Left colon (tissue), 2 donors: Measurements from ENCODE around the gene ITPK1. TPM values are rescaled to one million over a fixed set of nuclear protein-coding genes. Genes with fewer than 3 reads are reported as not detected.
A peak's percentile ranks its signal among the peaks of the same experiment; 100 is the strongest.

ENCODE experiments used
- ATAC-seq: fragments of 200-7000 bp; cut with Tn5 transposase; one replicate; pipeline ENCODE4 v1.9.1; 2020; ENCODE audit warnings: mild to moderate bottlenecking, moderate library complexity
- DNase-seq, 2 donors: peaks; one replicate each; pipeline ENCODE4 v3.0.0-alpha.2; 2020
- intact Hi-C, 2 donors: fragments of 100-400 bp; cut with DNase I in 1 of 2; cut with micrococcal nuclease in 1 of 2; formaldehyde crosslinking; loops; one replicate each; pipeline versions ENCODE4 v1.11.2 to v1.14.0; 2022; cut with DNase I, micrococcal nuclease
- total RNA-seq, 2 donors: library from RNA; stranded (reverse); fragmentation: NEBNext Ultra II Directional; extraction: Animal tissue kit (Norgen Biotek cat#: 25700); gene quantifications; one replicate each; pipeline ENCODE4 v1.2.1, GENCODE V29; 2021
- donor health status: DM: no; HTN: no; CAD: no.
- donor health status: DM: yes; HTN: yes; CAD: no.

Gene ITPK1
- total RNA-seq, 2 donors from 2014 or later, result 138 to 142 TPM

GRCh38 chr14:93056166-93056839, 59.4 kb downstream of the ITPK1 start:
- intact Hi-C loops, result no loop called here
- peak; percentile 3 for ATAC-seq
- no peak for DNase-seq

- DNase-seq (peak; percentile 82 to 96), ATAC-seq (peak; percentile 82)
- intact Hi-C loops, result no loop called here
Observed at GRCh38 chr14:93055651-93056115, 60.0 kb downstream of the ITPK1 start.

DNA sequence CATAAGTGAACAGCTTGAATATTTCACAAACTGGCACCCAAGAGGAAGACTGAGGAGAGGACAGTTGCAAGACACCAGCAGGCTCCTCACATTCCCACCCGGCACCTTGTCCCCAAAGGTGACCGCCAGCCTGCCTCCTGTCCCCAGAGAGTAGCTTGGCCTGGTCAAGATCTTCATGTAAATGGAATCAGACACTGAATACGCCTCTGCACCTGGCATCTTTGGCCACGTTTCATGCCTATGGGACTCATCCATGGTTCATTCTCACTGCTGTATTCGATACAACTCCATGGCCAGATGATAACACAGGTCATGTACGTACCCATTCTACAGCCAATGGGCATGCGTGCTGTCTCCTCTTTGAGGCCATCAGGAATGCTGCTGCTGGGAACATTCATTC, 60.8 kb downstream of the ITPK1 start:
- ATAC-seq (no peak), DNase-seq (no peak)
- intact Hi-C loops, result no loop called here

GRCh38 chr14:93054006-93054405, 61.7 kb downstream of the ITPK1 start:
- ATAC-seq (peak; percentile 17), DNase-seq (peak in 1 of 2 donors; percentile 75)
- intact Hi-C loops, result no loop called here

DNA sequence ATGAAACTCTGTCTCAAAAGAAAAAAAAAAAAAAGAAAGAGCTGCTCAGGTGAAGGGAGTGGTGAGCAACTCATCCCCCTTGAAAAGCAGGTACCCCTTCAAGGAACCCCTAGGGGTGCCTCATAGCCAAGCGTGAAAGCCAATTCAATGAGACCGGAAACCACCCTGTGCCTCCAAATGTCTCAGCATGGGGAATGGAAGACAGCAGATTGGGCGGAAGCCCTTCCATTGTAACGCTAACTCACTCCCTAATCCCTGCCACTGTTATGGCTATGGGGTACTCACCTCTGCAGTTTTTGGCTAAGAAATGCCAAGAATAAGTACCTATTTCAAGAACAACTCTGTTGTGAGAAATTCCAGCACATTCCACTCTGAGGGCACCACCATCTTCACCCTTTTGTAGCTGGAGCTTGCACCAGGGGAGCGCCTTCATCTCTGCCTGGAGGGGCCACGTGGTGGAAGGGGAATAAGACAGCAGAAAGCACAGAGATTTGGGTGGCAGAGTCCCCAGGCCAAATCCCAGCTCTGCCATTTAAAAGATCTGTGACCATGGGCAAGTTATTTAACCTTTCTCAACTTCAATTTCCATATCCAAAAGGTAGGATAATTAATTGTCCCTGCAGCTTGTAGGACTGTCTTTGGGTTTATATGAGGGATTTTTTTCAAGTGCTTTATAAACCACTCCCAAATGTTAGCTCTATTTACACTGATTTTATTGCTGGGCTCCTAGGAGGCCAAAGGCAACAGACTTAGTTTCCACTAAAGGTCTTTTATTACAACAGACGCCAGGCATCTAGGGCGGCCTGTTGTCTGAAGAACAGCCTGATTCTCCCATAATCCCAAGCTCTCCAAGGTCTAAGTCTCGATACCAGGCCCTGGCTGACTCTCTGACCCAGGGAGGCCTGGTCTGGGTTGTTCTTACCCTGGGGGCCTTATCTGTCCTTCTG, 63.9 kb downstream of the ITPK1 start:
- ATAC-seq, result peak; percentile 9
- intact Hi-C loops, result no loop called here
- no peak for DNase-seq

- peak; percentile 28 for ATAC-seq
- DNase-seq, result peak in 1 of 2 donors; percentile 69
- intact Hi-C loops, result no loop called here
Observed at GRCh38 chr14:93050761-93051160, 65.0 kb downstream of the ITPK1 start.

- peak; percentile 8 for ATAC-seq
- no peak for DNase-seq
Observed at GRCh38 chr14:93049867-93050331, 65.8 kb downstream of the ITPK1 start.

DNA sequence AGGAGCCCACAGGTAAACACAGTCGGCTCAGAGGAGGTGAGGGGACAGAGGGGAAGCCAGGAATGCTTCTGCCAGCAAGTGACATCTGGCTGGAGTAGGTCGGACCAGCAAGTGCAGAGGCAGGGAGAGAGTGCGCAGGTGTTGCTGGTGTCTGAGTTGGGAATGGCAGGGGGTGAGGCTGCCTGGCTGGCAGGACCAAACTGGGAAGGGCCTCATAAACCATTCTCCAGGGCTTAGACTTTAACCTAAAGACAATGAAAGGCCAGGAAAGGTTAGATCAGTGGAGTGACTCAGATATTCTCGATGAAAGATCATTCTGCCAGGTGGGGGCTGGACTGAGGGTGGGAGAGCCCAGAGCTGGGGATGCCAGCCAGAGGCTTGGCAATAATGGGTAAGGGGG, 66.4 kb downstream of the ITPK1 start:
- peak; percentile 78 to 89 for DNase-seq
- ATAC-seq, result peak; percentile 75
- intact Hi-C loops, result no loop called here

More at GRCh38 chr14:93049867-93050331, 65.8 kb downstream of the ITPK1 start:
- intact Hi-C loops, result no loop called here

DNA sequence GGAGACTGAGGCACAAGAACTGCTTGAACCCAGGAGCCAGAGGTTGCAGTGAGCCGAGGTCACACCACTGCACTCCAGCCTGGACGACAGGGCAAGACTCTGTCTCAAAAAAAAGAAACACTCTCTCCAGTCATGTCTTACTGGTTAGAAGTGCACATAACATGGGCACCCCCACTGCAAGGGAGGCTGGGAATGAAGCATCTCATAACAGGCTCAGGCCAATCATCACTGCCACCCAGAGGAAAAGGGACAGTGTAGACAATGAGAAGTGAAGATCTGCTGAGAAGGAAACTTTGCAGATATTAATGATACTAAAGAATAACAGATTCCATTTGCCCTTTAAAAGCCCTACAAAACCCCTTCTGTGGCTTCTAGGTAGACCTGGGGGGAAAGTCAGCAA, 66.9 kb downstream of the ITPK1 start:
- intact Hi-C loops, result no loop called here
- DNase-seq, result no peak

DNA sequence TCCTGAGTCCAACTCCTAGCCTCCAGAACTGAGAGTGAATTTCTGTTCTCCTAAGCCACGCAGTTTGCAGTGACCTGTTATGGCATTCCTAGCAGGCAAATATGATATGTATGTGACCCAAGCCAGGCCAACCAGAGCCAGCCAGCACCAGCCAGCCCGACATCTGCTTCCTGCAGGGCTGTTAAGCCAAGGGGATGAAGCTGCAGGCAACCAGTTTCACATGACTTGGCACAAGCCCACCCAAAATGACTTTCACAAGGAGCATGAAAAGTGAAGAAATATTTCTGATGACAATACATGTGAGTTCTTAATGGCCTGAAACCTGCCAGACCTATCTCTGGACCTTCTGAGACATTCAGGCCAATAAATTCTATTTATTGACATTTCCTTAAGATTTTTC, 68.1 kb downstream of the ITPK1 start:
- no peak for ATAC-seq
- no peak for DNase-seq
- intact Hi-C loops, result no loop called here

More for the DNA sequence above, 66.9 kb downstream of the ITPK1 start:
- ATAC-seq, result no peak

GRCh38 chr14:93047157-93047556, 68.6 kb downstream of the ITPK1 start:
- DNase-seq (no peak), ATAC-seq (no peak)
- intact Hi-C loops, result no loop called here

DNA sequence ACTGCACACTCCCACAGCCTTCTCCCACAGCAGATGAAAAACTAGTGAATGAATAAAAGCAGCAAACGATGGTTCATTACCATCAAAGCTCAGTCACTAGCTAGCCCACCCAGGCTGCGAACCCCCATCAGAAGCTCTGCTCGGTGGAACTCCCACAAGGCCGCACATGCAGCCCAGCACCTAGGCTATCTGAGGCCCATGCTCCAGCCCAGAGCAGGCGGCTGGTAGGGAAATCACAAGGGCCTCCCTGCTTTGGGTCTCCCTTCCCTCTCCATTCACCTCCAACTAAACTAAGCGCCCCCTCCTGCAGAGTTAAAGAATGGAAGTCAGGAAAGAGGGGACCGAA, 69.0 kb downstream of the ITPK1 start:
- no peak for ATAC-seq
- DNase-seq, result no peak
- intact Hi-C loops, result no loop called here

GRCh38 chr14:93045965-93046704, 69.6 kb downstream of the ITPK1 start:
- ATAC-seq, result peak; percentile 37
- intact Hi-C loops, result no loop called here
- DNase-seq, result no peak

GRCh38 chr14:93045211-93045674, 70.5 kb downstream of the ITPK1 start:
- intact Hi-C loops, result no loop called here
- DNase-seq (no peak), ATAC-seq (no peak)

- intact Hi-C loops, result no loop called here
- DNase-seq, result no peak
- peak; percentile 9 for ATAC-seq
Observed at GRCh38 chr14:93044556-93044955, 71.2 kb downstream of the ITPK1 start.

GRCh38 chr14:93044121-93044520, 71.6 kb downstream of the ITPK1 start:
- DNase-seq (no peak), ATAC-seq (no peak)

GRCh38 chr14:93042968-93043940, 72.5 kb downstream of the ITPK1 start:
- intact Hi-C loops, result no loop called here
- ATAC-seq, result peak; percentile 81
- DNase-seq, result peak; percentile 87 to 94

More at GRCh38 chr14:93044121-93044520, 71.6 kb downstream of the ITPK1 start:
- intact Hi-C loops, result no loop called here

- intact Hi-C loops, result no loop called here
- no peak for DNase-seq
- no peak for ATAC-seq
Observed at GRCh38 chr14:93041830-93042229, 73.9 kb downstream of the ITPK1 start.
